K562 (cell line): ENCODE results near the gene KIF7. TPM values are rescaled to one million over a fixed set of nuclear protein-coding genes. Genes with fewer than 3 reads are reported as not detected.

Experiments
- ATAC-seq: fragments of 200-7000 bp; cut with Tn5 transposase; 3 replicates; pipeline ENCODE4 v1.9.1; 2020; ENCODE audit warnings: moderate library complexity
- BruUV-seq: library from RNA; stranded (reverse); fragments of 400-500 nt; replicated peaks from 2 replicates; lab custom pipeline; 2021; lab: Mats Ljungman, UMichigan
- CTCF ChIA-PET: fragments of 300-600 bp; formaldehyde crosslinking; extraction: SDS; loops from one replicate; lab custom pipeline; 2021; ENCODE audit warnings: low intra/inter-chr PET ratio; lab: Yijun Ruan, JAX
- POLR2A ChIA-PET: fragments of 300-600, 350-650 bp; sonication (Branson Sonifier 250); formaldehyde crosslinking; extraction: SDS; loops from one replicate; lab custom pipeline; 2021; ENCODE audit warnings: antibody characterized with exemption, inconsistent platforms; lab: Yijun Ruan, JAX
- DNase-seq, 4 experiments: peaks; one replicate each; pipeline versions ENCODE4 v3.0.0 to v3.0.0-alpha.2; 2011 to 2018; ENCODE audit warnings: low spot score in 3 of 4, mixed read lengths in 3 of 4; ENCODE audit errors: extremely low read depth in 1 of 4
- FAIRE-seq: peaks from 2 replicates; lab custom pipeline; 2011; peaks lifted over from hg19 to GRCh38; lab: Jason Lieb, UNC
- H2AFZ ChIP-seq: 2 replicates; pipeline ENCODE4 v1.6.0; 2011; ENCODE audit warnings: low read depth, low read length, control low read depth, inconsistent platforms
- H3K27ac ChIP-seq: fragments of 200-600 bp; 3 replicates; pipeline ENCODE4 v1.8.0; 2011; ENCODE audit warnings: low read depth, mild to moderate bottlenecking, control low read depth, inconsistent platforms, low read length, moderate library complexity, mixed read lengths; ENCODE audit errors: extremely low read depth
- H3K27me3 ChIP-seq, 2 experiments: fragments of 300-600 bp in 1 of 2; 2 replicates in 1 of 2; 3 replicates in 1 of 2; pipeline versions ENCODE4 v1.6.0 to v1.8.0; 2011; ENCODE audit warnings: inconsistent platforms in 2 of 2, low read length in 2 of 2, mild to moderate bottlenecking in 1 of 2, mixed read lengths in 1 of 2, moderate library complexity in 1 of 2; ENCODE audit not compliant: control insufficient read depth in 2 of 2, insufficient read depth in 2 of 2
- H3K36me3 ChIP-seq: fragments of 300-600 bp; 3 replicates; pipeline ENCODE4 v1.8.0; 2011; ENCODE audit warnings: mild to moderate bottlenecking, low read length, inconsistent platforms; ENCODE audit not compliant: control insufficient read depth, insufficient read depth
- H3K4me1 ChIP-seq, 2 experiments: fragments of 200-600 bp in 1 of 2; replicated peaks in 1 of 2; 2 replicates in 1 of 2; 3 replicates in 1 of 2; pipeline versions ENCODE4 v1.5.1 to v1.8.0; 2011; ENCODE audit warnings: inconsistent platforms in 2 of 2, low read length in 2 of 2, mild to moderate bottlenecking in 1 of 2, mixed read lengths in 1 of 2, moderate library complexity in 1 of 2; ENCODE audit not compliant: control insufficient read depth in 2 of 2, insufficient read depth in 2 of 2
- H3K4me2 ChIP-seq: 2 replicates; pipeline ENCODE4 v1.6.1; 2011; ENCODE audit warnings: low read length, control low read depth, inconsistent platforms, mixed read lengths; ENCODE audit not compliant: insufficient read depth
- H3K4me3 ChIP-seq: fragments of 200-600 bp; sonication (generic), shearing (Covaris generic); 2 replicates; pipeline ENCODE4 v1.5.1; 2016; ENCODE audit warnings: control low read depth, inconsistent platforms
- H3K79me2 ChIP-seq: fragments of 200-600 bp; 3 replicates; pipeline ENCODE4 v1.8.0; 2011; ENCODE audit warnings: low read length, inconsistent platforms; ENCODE audit not compliant: control insufficient read depth, insufficient read depth
- H3K9ac ChIP-seq, 2 experiments: 2 replicates each; pipeline versions ENCODE4 v1.6.0 to v1.6.1; 2011; ENCODE audit warnings: low read depth in 2 of 2, low read length in 2 of 2, control low read depth in 1 of 2, inconsistent platforms in 1 of 2, mild to moderate bottlenecking in 1 of 2, mixed read lengths in 1 of 2; ENCODE audit not compliant: insufficient read depth in 1 of 2
- H3K9me1 ChIP-seq: one replicate; pipeline ENCODE4 v1.6.0; 2011; ENCODE audit warnings: inconsistent platforms, mild to moderate bottlenecking, low read length, moderate library complexity; ENCODE audit not compliant: control insufficient read depth, insufficient read depth
- H3K9me3 ChIP-seq: replicated peaks from 2 replicates; pipeline ENCODE4 v1.5.1; 2011; ENCODE audit warnings: low read depth, low read length, inconsistent platforms; ENCODE audit not compliant: control insufficient read depth, insufficient read depth
- H4K20me1 ChIP-seq: replicated peaks from 2 replicates; pipeline ENCODE4 v1.6.1; 2011; ENCODE audit warnings: low read length, inconsistent platforms, mixed read lengths; ENCODE audit not compliant: control insufficient read depth, insufficient read depth
- ZKSCAN3 ChIP-seq: fragments of 250-450 bp; sonication (Bioruptor Pico); IDR thresholded peaks from 2 replicates; pipeline ENCODE4 v1.4.0; 2020
- WGBS: fragments of 100-300 bp; shearing (Covaris generic); methylation state at CpG from one replicate; pipeline ENCODE4 v1.1.6; 2016; ENCODE audit warnings: low coverage, mixed read lengths; ENCODE audit not compliant: insufficient coverage; ENCODE audit errors: missing lambda C conversion rate; 5-methylcytosine and 5-hydroxymethylcytosine counted together
- in situ Hi-C: fragments of 300-500 bp; cut with MboI; formaldehyde crosslinking; loops from 4 replicates; pipeline ENCODE4 v1.15.0; 2018; ENCODE audit warnings: inconsistent platforms, mixed read lengths
- intact Hi-C: fragments of 100-400 bp; cut with micrococcal nuclease; formaldehyde crosslinking; loops from 2 replicates; pipeline ENCODE4 v1.14.2; 2022
- polyA plus RNA-seq, 8 experiments: library from polyadenylated mRNA; depleted of rRNA in 4 of 8; stranded (reverse) in 5 of 8; unstranded in 3 of 8; fragments of >200 nt; fragmentation: Nextera tagmentation in 2 of 8; fragmentation: Illumina TruSeq in 1 of 8; extraction: Ambion mirVana in 2 of 8; extraction: Trizol in 1 of 8; gene quantifications; 2 replicates each; pipeline versions ENCODE4 v1.2.1 to v1.2.3, GENCODE V29; 2011 to 2014; ENCODE audit warnings: inconsistent platforms in 1 of 8, missing spikeins in 1 of 8
- total RNA-seq, 7 experiments: library from RNA; depleted of rRNA in 6 of 7; stranded (reverse); fragments of >200 nt in 6 of 7; fragmentation: Illumina TruSeq in 2 of 7; extraction: Trizol in 2 of 7; gene quantifications; 2 replicates each; pipeline versions ENCODE4 v1.2.1 to v1.2.3, GENCODE V29; 2011 to 2021; ENCODE audit warnings: low replicate concordance in 1 of 7
- TF ChIP-seq, protein P1 (sequence below): fragments of 250-450 bp; sonication (Bioruptor Pico); IDR thresholded peaks from 2 replicates; pipeline ENCODE4 v1.8.0; 2021; ENCODE audit warnings: moderate library complexity, mild to moderate bottlenecking, inconsistent platforms

KIF7 gene
- total and polyA plus RNA-seq, 9 of the 15 experiments (the other 6 are each of a cell fraction or from before 2014, with no cell fraction given): 0.04 to 2.0 (median 0.58) TPM

DNA sequence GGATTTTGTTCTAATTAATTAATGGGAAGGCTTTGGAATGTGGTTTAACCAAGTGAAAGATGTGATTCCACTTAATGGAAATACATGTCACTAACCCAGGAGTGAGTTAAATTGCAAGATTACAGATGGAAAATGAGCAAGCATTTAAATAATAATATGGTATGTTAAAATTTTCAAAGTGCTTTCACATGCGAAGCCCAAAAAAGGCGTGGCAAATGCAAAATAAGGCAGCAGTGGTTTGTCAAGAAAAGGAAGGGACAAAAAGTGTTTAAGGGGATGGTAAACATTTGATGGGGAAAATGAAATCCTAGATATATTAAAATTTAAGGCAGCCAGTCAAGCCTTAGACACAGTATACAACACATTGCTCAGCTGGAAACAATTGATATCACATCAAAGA, 77.1 kb downstream of the KIF7 start:
- Histone ChIP-seq H2AFZ (peak overlapping the region; percentile 34; the same call in 1 of the 2 replicates), H3K9me1 (no peaks in the 10 kb centered on the region)

More for the DNA sequence above, 77.1 kb downstream of the KIF7 start:
- Histone ChIP-seq H3K4me1 (peaks cover 7 to 12% of the 10 kb centered on the region in 2 experiments; a peak in 4 of 5 replicates), H3K36me3 (peaks cover 61% of the 10 kb centered on the region), H3K4me3 (peak overlapping the region; percentile 42), H3K79me2 (peaks cover 77% of the 10 kb centered on the region), H4K20me1 (peaks cover 22% of the 10 kb centered on the region), H3K27me3 (no peaks in the 10 kb centered on the region), H3K9me3 (no peaks in the 10 kb centered on the region), H3K27ac (peak overlapping the region; percentile 57; the same call in 1 of the 3 replicates), H3K9ac (peak overlapping the region; percentile 66 to 91; a peak in 3 of 4 replicates), H3K4me2 (peak overlapping the region; percentile 93)
- intact Hi-C loops: no loop called here
- in situ Hi-C loops: no loop called here
- CTCF ChIA-PET: no interaction called here
- no TSS peak for BruUV-seq
- POLR2A ChIA-PET: interaction anchor here (1.6 kb wide), 1 partner anchor 11 kb away, joined by 3 read pairs; no protein-coding TSS in a partner anchor
- ATAC-seq (no peak), FAIRE-seq (no peak), DNase-seq (no peak)
- no peak for TF ChIP-seq ZKSCAN3 (CRISPR knock-in tag)
- TF ChIP-seq, protein P1, sequence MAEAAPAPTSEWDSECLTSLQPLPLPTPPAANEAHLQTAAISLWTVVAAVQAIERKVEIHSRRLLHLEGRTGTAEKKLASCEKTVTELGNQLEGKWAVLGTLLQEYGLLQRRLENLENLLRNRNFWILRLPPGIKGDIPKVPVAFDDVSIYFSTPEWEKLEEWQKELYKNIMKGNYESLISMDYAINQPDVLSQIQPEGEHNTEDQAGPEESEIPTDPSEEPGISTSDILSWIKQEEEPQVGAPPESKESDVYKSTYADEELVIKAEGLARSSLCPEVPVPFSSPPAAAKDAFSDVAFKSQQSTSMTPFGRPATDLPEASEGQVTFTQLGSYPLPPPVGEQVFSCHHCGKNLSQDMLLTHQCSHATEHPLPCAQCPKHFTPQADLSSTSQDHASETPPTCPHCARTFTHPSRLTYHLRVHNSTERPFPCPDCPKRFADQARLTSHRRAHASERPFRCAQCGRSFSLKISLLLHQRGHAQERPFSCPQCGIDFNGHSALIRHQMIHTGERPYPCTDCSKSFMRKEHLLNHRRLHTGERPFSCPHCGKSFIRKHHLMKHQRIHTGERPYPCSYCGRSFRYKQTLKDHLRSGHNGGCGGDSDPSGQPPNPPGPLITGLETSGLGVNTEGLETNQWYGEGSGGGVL (CRISPR knock-in tag): no peak
- 77% methylated on average over 2 of the region's 2 CpGs for WGBS

Other genes with a start within 250 kb of the KIF7 start
Only the 7 nearest of the 9 such genes appear.
- gene RHCG, start 158.9 kb downstream of the KIF7 start, total RNA-seq (2014; rRNA removed): not detected in 2 replicates
- not detected in 2 replicates for gene RHCG, start 158.9 kb downstream of the KIF7 start, total RNA-seq (2014; rRNA removed; fragmentation: Illumina TruSeq; extraction: Trizol)
- not detected in 2 replicates for gene RHCG, start 158.9 kb downstream of the KIF7 start, total RNA-seq (2015; rRNA removed; fragmentation: Illumina TruSeq; extraction: Trizol)
- not detected in 2 replicates for gene RHCG, start 158.9 kb downstream of the KIF7 start, total RNA-seq (2021)
- gene RHCG, start 158.9 kb downstream of the KIF7 start, polyA plus RNA-seq (2011; rRNA removed): not detected in 2 replicates
- not detected in 2 replicates for gene RHCG, start 158.9 kb downstream of the KIF7 start, polyA plus RNA-seq (2014; fragmentation: Illumina TruSeq; extraction: Trizol)
- not detected for gene RHCG, start 158.9 kb downstream of the KIF7 start, polyA plus RNA-seq (2014; fragmentation: Nextera tagmentation; extraction: Ambion mirVana)
- not detected in 2 replicates for gene RHCG, start 158.9 kb downstream of the KIF7 start, polyA plus RNA-seq (2014; rRNA removed)
- gene TICRR, start 80.0 kb downstream of the KIF7 start, total RNA-seq (2014; rRNA removed): 13.8 and 14.8 TPM in 2 replicates
- gene TICRR, start 80.0 kb downstream of the KIF7 start, total RNA-seq (2014; rRNA removed; fragmentation: Illumina TruSeq; extraction: Trizol): 11.4 and 11.8 TPM in 2 replicates
- gene TICRR, start 80.0 kb downstream of the KIF7 start, total RNA-seq (2015; rRNA removed; fragmentation: Illumina TruSeq; extraction: Trizol): 11.9 and 12.3 TPM in 2 replicates
- gene TICRR, start 80.0 kb downstream of the KIF7 start, total RNA-seq (2021): 21.0 and 22.9 TPM in 2 replicates
- 13.7 and 17.2 TPM in 2 replicates for gene TICRR, start 80.0 kb downstream of the KIF7 start, polyA plus RNA-seq (2011; rRNA removed)
- gene TICRR, start 80.0 kb downstream of the KIF7 start, polyA plus RNA-seq (2014; fragmentation: Illumina TruSeq; extraction: Trizol): 19.2 and 22.0 TPM in 2 replicates
- gene TICRR, start 80.0 kb downstream of the KIF7 start, polyA plus RNA-seq (2014; fragmentation: Nextera tagmentation; extraction: Ambion mirVana): 1 to 10 TPM in 1 of 2 experiments, under 1 TPM in 1; 0.84 to 1.0 TPM
- 13.7 and 14.2 TPM in 2 replicates for gene TICRR, start 80.0 kb downstream of the KIF7 start, polyA plus RNA-seq (2014; rRNA removed)
- gene PLIN1, start 23.9 kb upstream of the KIF7 start, total RNA-seq (2014; rRNA removed): not detected in 2 replicates
- not detected in 2 replicates for gene PLIN1, start 23.9 kb upstream of the KIF7 start, total RNA-seq (2014; rRNA removed; fragmentation: Illumina TruSeq; extraction: Trizol)
- gene PLIN1, start 23.9 kb upstream of the KIF7 start, total RNA-seq (2015; rRNA removed; fragmentation: Illumina TruSeq; extraction: Trizol): not detected in 2 replicates
- gene PLIN1, start 23.9 kb upstream of the KIF7 start, total RNA-seq (2021): not detected in 2 replicates
- not detected in 2 replicates for gene PLIN1, start 23.9 kb upstream of the KIF7 start, polyA plus RNA-seq (2011; rRNA removed)
- gene PLIN1, start 23.9 kb upstream of the KIF7 start, polyA plus RNA-seq (2014; fragmentation: Illumina TruSeq; extraction: Trizol): not detected in 2 replicates
- not detected for gene PLIN1, start 23.9 kb upstream of the KIF7 start, polyA plus RNA-seq (2014; fragmentation: Nextera tagmentation; extraction: Ambion mirVana)
- gene PLIN1, start 23.9 kb upstream of the KIF7 start, polyA plus RNA-seq (2014; rRNA removed): not detected in 2 replicates
- gene PEX11A, start 35.3 kb upstream of the KIF7 start, total RNA-seq (2014; rRNA removed): not detected in 2 replicates
- not detected in 2 replicates for gene PEX11A, start 35.3 kb upstream of the KIF7 start, total RNA-seq (2014; rRNA removed; fragmentation: Illumina TruSeq; extraction: Trizol)
- gene PEX11A, start 35.3 kb upstream of the KIF7 start, total RNA-seq (2015; rRNA removed; fragmentation: Illumina TruSeq; extraction: Trizol): not detected in 2 replicates
- gene PEX11A, start 35.3 kb upstream of the KIF7 start, total RNA-seq (2021): not detected in 2 replicates
- gene PEX11A, start 35.3 kb upstream of the KIF7 start, polyA plus RNA-seq (2011; rRNA removed): not detected in 2 replicates
- gene PEX11A, start 35.3 kb upstream of the KIF7 start, polyA plus RNA-seq (2014; fragmentation: Illumina TruSeq; extraction: Trizol): not detected in 2 replicates
- gene PEX11A, start 35.3 kb upstream of the KIF7 start, polyA plus RNA-seq (2014; fragmentation: Nextera tagmentation; extraction: Ambion mirVana): not detected
- gene PEX11A, start 35.3 kb upstream of the KIF7 start, polyA plus RNA-seq (2014; rRNA removed): not detected in 2 replicates
- not detected in 2 replicates for gene WDR93, start 35.3 kb upstream of the KIF7 start, total RNA-seq (2014; rRNA removed)
- gene WDR93, start 35.3 kb upstream of the KIF7 start, total RNA-seq (2014; rRNA removed; fragmentation: Illumina TruSeq; extraction: Trizol): not detected in 2 replicates
- gene WDR93, start 35.3 kb upstream of the KIF7 start, total RNA-seq (2015; rRNA removed; fragmentation: Illumina TruSeq; extraction: Trizol): not detected in 2 replicates
- not detected in 2 replicates for gene WDR93, start 35.3 kb upstream of the KIF7 start, total RNA-seq (2021)
- gene WDR93, start 35.3 kb upstream of the KIF7 start, polyA plus RNA-seq (2011; rRNA removed): not detected in 2 replicates
- not detected in 2 replicates for gene WDR93, start 35.3 kb upstream of the KIF7 start, polyA plus RNA-seq (2014; fragmentation: Illumina TruSeq; extraction: Trizol)
- gene WDR93, start 35.3 kb upstream of the KIF7 start, polyA plus RNA-seq (2014; fragmentation: Nextera tagmentation; extraction: Ambion mirVana): not detected
- gene WDR93, start 35.3 kb upstream of the KIF7 start, polyA plus RNA-seq (2014; rRNA removed): not detected in 2 replicates
- gene MESP1, start 95.8 kb upstream of the KIF7 start, total RNA-seq (2014; rRNA removed): 0.36 and 1.0 TPM in 2 replicates
- gene MESP1, start 95.8 kb upstream of the KIF7 start, total RNA-seq (2014; rRNA removed; fragmentation: Illumina TruSeq; extraction: Trizol): not detected in 2 replicates
- 0.14 and 0.49 TPM in 2 replicates for gene MESP1, start 95.8 kb upstream of the KIF7 start, total RNA-seq (2015; rRNA removed; fragmentation: Illumina TruSeq; extraction: Trizol)
- 1.1 and 1.6 TPM in 2 replicates for gene MESP1, start 95.8 kb upstream of the KIF7 start, total RNA-seq (2021)
- gene MESP1, start 95.8 kb upstream of the KIF7 start, polyA plus RNA-seq (2011; rRNA removed): 0.14 and 0.29 TPM in 2 replicates
- gene MESP1, start 95.8 kb upstream of the KIF7 start, polyA plus RNA-seq (2014; fragmentation: Illumina TruSeq; extraction: Trizol): not detected in 2 replicates
- gene MESP1, start 95.8 kb upstream of the KIF7 start, polyA plus RNA-seq (2014; fragmentation: Nextera tagmentation; extraction: Ambion mirVana): not detected
- gene MESP1, start 95.8 kb upstream of the KIF7 start, polyA plus RNA-seq (2014; rRNA removed): 0.52 and 0.78 TPM in 2 replicates
- 0.82 and 1.1 TPM in 2 replicates for gene MESP2, start 120.9 kb upstream of the KIF7 start, total RNA-seq (2014; rRNA removed)
- 0.41 and 0.51 TPM in 2 replicates for gene MESP2, start 120.9 kb upstream of the KIF7 start, total RNA-seq (2014; rRNA removed; fragmentation: Illumina TruSeq; extraction: Trizol)
- gene MESP2, start 120.9 kb upstream of the KIF7 start, total RNA-seq (2015; rRNA removed; fragmentation: Illumina TruSeq; extraction: Trizol): 0.29 and 0.45 TPM in 2 replicates
- 0.47 and 0.66 TPM in 2 replicates for gene MESP2, start 120.9 kb upstream of the KIF7 start, total RNA-seq (2021)
- 0.08 and 0.14 TPM in 2 replicates for gene MESP2, start 120.9 kb upstream of the KIF7 start, polyA plus RNA-seq (2011; rRNA removed)
- 0.55 and 0.70 TPM in 2 replicates for gene MESP2, start 120.9 kb upstream of the KIF7 start, polyA plus RNA-seq (2014; fragmentation: Illumina TruSeq; extraction: Trizol)
- gene MESP2, start 120.9 kb upstream of the KIF7 start, polyA plus RNA-seq (2014; fragmentation: Nextera tagmentation; extraction: Ambion mirVana): under 1 TPM; 0.11 to 0.13 TPM
- gene MESP2, start 120.9 kb upstream of the KIF7 start, polyA plus RNA-seq (2014; rRNA removed): 0.37 and 0.47 TPM in 2 replicates